CD14-positive monocyte (primary cell): ENCODE measurements around the gene FAM171A1. TPM values are rescaled to one million over a fixed set of nuclear protein-coding genes. Genes with fewer than 3 reads are reported as not detected.

Experiments
- DNase-seq, 3 donors: peaks; one replicate each; pipeline ENCODE4 v3.0.0-alpha.2; 2011 to 2022
- H2AFZ ChIP-seq: 2 replicates; pipeline ENCODE4 v1.6.0; 2012; ENCODE audit warnings: mild to moderate bottlenecking, low read depth, low read length, inconsistent platforms; ENCODE audit not compliant: insufficient read depth, poor library complexity, severe bottlenecking
- H3K27ac ChIP-seq, 2 donors: 1 replicate in 1 of 2; 2 replicates in 1 of 2; pipeline ENCODE4 v1.5.1; 2012 to 2013; ENCODE audit warnings: low read length in 2 of 2, control low read depth in 1 of 2, inconsistent platforms in 1 of 2, low read depth in 1 of 2, mild to moderate bottlenecking in 1 of 2
- H3K27me3 ChIP-seq, 2 donors: one replicate each; pipeline versions ENCODE4 v1.6.0 to v1.6.1; 2011 to 2013; ENCODE audit warnings: low read length in 2 of 2; ENCODE audit not compliant: control insufficient read depth in 2 of 2, insufficient read depth in 2 of 2
- H3K36me3 ChIP-seq, 2 donors: replicated peaks in 1 of 2; 1 replicate in 1 of 2; 2 replicates in 1 of 2; pipeline versions ENCODE4 v1.5.1 to v1.6.1; 2012 to 2013; ENCODE audit warnings: low read length in 2 of 2, control low read depth in 1 of 2, inconsistent platforms in 1 of 2, mild to moderate bottlenecking in 1 of 2; ENCODE audit not compliant: insufficient read depth in 2 of 2, control insufficient read depth in 1 of 2
- H3K4me1 ChIP-seq, 2 donors: 1 replicate in 1 of 2; 2 replicates in 1 of 2; pipeline versions ENCODE4 v1.5.1 to v1.6.1; 2012 to 2013; ENCODE audit warnings: low read length in 2 of 2, control low read depth in 1 of 2, inconsistent platforms in 1 of 2, mild to moderate bottlenecking in 1 of 2, moderate library complexity in 1 of 2; ENCODE audit not compliant: insufficient read depth in 2 of 2, control insufficient read depth in 1 of 2
- H3K4me2 ChIP-seq: replicated peaks from 2 replicates; pipeline ENCODE3; 2012; ENCODE audit warnings: low read length, moderate library complexity, mild to moderate bottlenecking; ENCODE audit not compliant: poor library complexity, severe bottlenecking; ENCODE audit errors: extremely low read depth
- H3K4me3 ChIP-seq, 3 experiments: fragments of 200-600 bp in 1 of 3; sonication (generic) in 1 of 3; replicated peaks in 1 of 3; 1 replicate in 2 of 3; 2 replicates in 1 of 3; pipeline ENCODE4 v1.5.1; 2011 to 2013; ENCODE audit warnings: low read length in 3 of 3, mild to moderate bottlenecking in 3 of 3, control low read depth in 2 of 3, low read depth in 2 of 3, inconsistent platforms in 1 of 3, moderate library complexity in 1 of 3
- H3K79me2 ChIP-seq: 2 replicates; pipeline ENCODE4 v1.6.0; 2012; ENCODE audit warnings: mild to moderate bottlenecking, control low read depth, inconsistent platforms, low read length, moderate library complexity; ENCODE audit not compliant: insufficient read depth
- H3K9ac ChIP-seq: 2 replicates; pipeline ENCODE4 v1.6.0; 2017; ENCODE audit warnings: low read length, mild to moderate bottlenecking; ENCODE audit not compliant: insufficient read depth, poor library complexity, severe bottlenecking
- H3K9me3 ChIP-seq, 2 donors: replicated peaks in 1 of 2; 1 replicate in 1 of 2; 2 replicates in 1 of 2; pipeline versions ENCODE4 v1.5.1 to v1.6.1; 2012 to 2013; ENCODE audit warnings: low read length in 2 of 2, control low read depth in 1 of 2; ENCODE audit not compliant: control insufficient read depth in 1 of 2, insufficient read depth in 1 of 2
- H4K20me1 ChIP-seq: 2 replicates; pipeline ENCODE4 v1.6.0; 2012; ENCODE audit warnings: mild to moderate bottlenecking, low read length, control low read depth, moderate library complexity; ENCODE audit not compliant: insufficient read depth
- H3K27ac Mint-ChIP-seq, 7 donors: one replicate each; pipeline ENCODE4 v1.8.0; 2020; ENCODE audit warnings: mild to moderate bottlenecking in 7 of 7, mixed read lengths in 7 of 7, moderate library complexity in 6 of 7, inconsistent platforms in 2 of 7
- H3K27me3 Mint-ChIP-seq, 3 donors: one replicate each; pipeline ENCODE4 v1.8.0; 2021 to 2022; ENCODE audit warnings: low read depth in 3 of 3, mild to moderate bottlenecking in 3 of 3, mixed read lengths in 3 of 3, moderate library complexity in 3 of 3, inconsistent platforms in 1 of 3
- H3K36me3 Mint-ChIP-seq, 2 donors: one replicate each; pipeline ENCODE4 v1.8.0; 2020; ENCODE audit warnings: mixed read lengths in 2 of 2, inconsistent platforms in 1 of 2, mild to moderate bottlenecking in 1 of 2
- H3K4me1 Mint-ChIP-seq: one replicate; pipeline ENCODE4 v1.8.0; 2020; ENCODE audit warnings: mild to moderate bottlenecking, mixed read lengths
- H3K4me3 Mint-ChIP-seq, 2 donors: one replicate each; pipeline ENCODE4 v1.8.0; 2020; ENCODE audit warnings: mild to moderate bottlenecking in 2 of 2, mixed read lengths in 2 of 2, moderate library complexity in 1 of 2
- H3K9me3 Mint-ChIP-seq, 7 donors: one replicate each; pipeline ENCODE4 v1.8.0; 2020 to 2022; ENCODE audit warnings: mixed read lengths in 7 of 7, mild to moderate bottlenecking in 6 of 7, moderate library complexity in 6 of 7, inconsistent platforms in 2 of 7
- WGBS: methylation state at CpG from one replicate; pipeline ENCODE4 v1.1.5; 2013; ENCODE audit warnings: missing lambda C conversion rate; ENCODE audit not compliant: insufficient coverage; 5-methylcytosine and 5-hydroxymethylcytosine counted together
- intact Hi-C, 2 donors: fragments of 100-400 bp; cut with micrococcal nuclease; formaldehyde crosslinking; loops; one replicate each; pipeline versions ENCODE4 v1.15.0 to v1.15.1; 2023
- polyA plus RNA-seq, 3 donors: library from polyadenylated mRNA; depleted of rRNA in 1 of 3; unstranded in 2 of 3; stranded (reverse) in 1 of 3; fragments of 300-500 nt in 2 of 3; fragments of >200 nt in 1 of 3; fragmentation: Illumina TruSeq in 2 of 3; gene quantifications; 1 replicate in 2 of 3; 2 replicates in 1 of 3; pipeline ENCODE4 v1.2.3, GENCODE V29; 2012 to 2021
- TF ChIP-seq, protein P1 (sequence below): fragments of 200-600 bp; IDR thresholded peaks from one replicate; pipeline ENCODE4 v1.8.0; 2022; ENCODE audit warnings: antibody characterized with exemption, mild to moderate bottlenecking

Gene FAM171A1
- polyA plus RNA-seq, 3 donors, result not detected

DNA sequence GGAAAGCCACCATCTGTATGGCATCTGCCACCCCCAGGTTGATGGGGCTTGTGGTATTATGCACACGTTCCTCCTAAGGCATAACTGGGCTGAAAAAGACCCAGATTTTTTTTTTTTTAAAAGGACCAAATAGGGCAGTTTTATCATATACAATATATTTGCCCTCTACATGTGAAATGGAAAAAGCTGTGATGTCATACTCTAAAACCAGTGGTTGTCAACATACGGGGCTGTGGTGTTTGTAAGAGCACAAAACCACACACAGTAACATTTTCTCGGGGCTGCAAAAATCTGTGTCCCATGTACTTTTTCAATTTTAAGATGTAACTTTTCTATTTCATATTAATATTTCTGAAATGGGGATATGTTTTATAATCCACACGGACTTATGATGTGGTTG, 34.9 kb downstream of the FAM171A1 start:
- DNase-seq, result no peak
- TF ChIP-seq, protein P1, sequence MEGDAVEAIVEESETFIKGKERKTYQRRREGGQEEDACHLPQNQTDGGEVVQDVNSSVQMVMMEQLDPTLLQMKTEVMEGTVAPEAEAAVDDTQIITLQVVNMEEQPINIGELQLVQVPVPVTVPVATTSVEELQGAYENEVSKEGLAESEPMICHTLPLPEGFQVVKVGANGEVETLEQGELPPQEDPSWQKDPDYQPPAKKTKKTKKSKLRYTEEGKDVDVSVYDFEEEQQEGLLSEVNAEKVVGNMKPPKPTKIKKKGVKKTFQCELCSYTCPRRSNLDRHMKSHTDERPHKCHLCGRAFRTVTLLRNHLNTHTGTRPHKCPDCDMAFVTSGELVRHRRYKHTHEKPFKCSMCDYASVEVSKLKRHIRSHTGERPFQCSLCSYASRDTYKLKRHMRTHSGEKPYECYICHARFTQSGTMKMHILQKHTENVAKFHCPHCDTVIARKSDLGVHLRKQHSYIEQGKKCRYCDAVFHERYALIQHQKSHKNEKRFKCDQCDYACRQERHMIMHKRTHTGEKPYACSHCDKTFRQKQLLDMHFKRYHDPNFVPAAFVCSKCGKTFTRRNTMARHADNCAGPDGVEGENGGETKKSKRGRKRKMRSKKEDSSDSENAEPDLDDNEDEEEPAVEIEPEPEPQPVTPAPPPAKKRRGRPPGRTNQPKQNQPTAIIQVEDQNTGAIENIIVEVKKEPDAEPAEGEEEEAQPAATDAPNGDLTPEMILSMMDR, result no peak
- intact Hi-C loops, result no loop called here
- no peak overlapping the region for H3K4me3 Mint-ChIP-seq
- no peak overlapping the region for H3K27ac Mint-ChIP-seq
- Histone ChIP-seq H3K4me2 (no peak overlapping the region), H3K27me3 (peaks cover 0 to 3% of the 10 kb centered on the region in 2 donors), H2AFZ (no peak overlapping the region), H3K4me3 (no peak overlapping the region), H3K4me1 (no peaks in the 10 kb centered on the region), H3K9me3 (no peaks in the 10 kb centered on the region), H3K79me2 (no peaks in the 10 kb centered on the region), H3K27ac (no peak overlapping the region), H3K9ac (no peak overlapping the region), H3K36me3 (no peaks in the 10 kb centered on the region), H4K20me1 (no peaks in the 10 kb centered on the region)
- H3K4me1 Mint-ChIP-seq, result no peaks in the 10 kb centered on the region
- no peaks in the 10 kb centered on the region for H3K9me3 Mint-ChIP-seq
- H3K27me3 Mint-ChIP-seq, result peaks cover 1 to 18% (median 17%) of the 10 kb centered on the region in 3 donors
- no peaks in the 10 kb centered on the region for H3K36me3 Mint-ChIP-seq
- no CpG with 5 or more reads among the region's 4 CpGs for WGBS

- H3K79me2 ChIP-seq, result no peaks in the 10 kb centered on the region
- DNase-seq, result no peak
- TF ChIP-seq, protein P1, result no peak
- H3K36me3 Mint-ChIP-seq, result no peaks in the 10 kb centered on the region
- no CpG with 5 or more reads among the region's 2 CpGs for WGBS
- no peak overlapping the region for H3K9ac ChIP-seq
- H3K9me3 Mint-ChIP-seq, result no peaks in the 10 kb centered on the region
- H3K27ac ChIP-seq, result no peak overlapping the region
- no peak overlapping the region for H3K4me3 ChIP-seq
- H3K27ac Mint-ChIP-seq, result no peak overlapping the region
- no peaks in the 10 kb centered on the region for H3K4me1 ChIP-seq
- intact Hi-C loops, result no loop called here
- H3K9me3 ChIP-seq, result no peaks in the 10 kb centered on the region
- peaks cover 0 to 3% of the 10 kb centered on the region in 2 donors for H3K27me3 ChIP-seq
- H3K4me3 Mint-ChIP-seq, result no peak overlapping the region
- no peak overlapping the region for H3K4me2 ChIP-seq
- H2AFZ ChIP-seq, result no peak overlapping the region
- H3K27me3 Mint-ChIP-seq, result peaks cover 1 to 17% (median 17%) of the 10 kb centered on the region in 3 donors
- H4K20me1 ChIP-seq, result no peaks in the 10 kb centered on the region
- no peaks in the 10 kb centered on the region for H3K4me1 Mint-ChIP-seq
- no peaks in the 10 kb centered on the region for H3K36me3 ChIP-seq
These were observed 35.6 kb downstream of the FAM171A1 start for GRCh38 chr10:15335508-15335907.
